ENCODE results near the gene OR11G2. TPM values are rescaled to one million over a fixed set of nuclear protein-coding genes. Genes with fewer than 3 reads are reported as not detected.
"Not testable (repeated sequence)": the region's sequence is repeated elsewhere in the genome, so short reads cannot be mapped to it uniquely, and the experiment has no call there.

OR11G2 gene
- polyA plus RNA-seq, 1 of the 3 experiments (the other 2 are of a cell fraction) = not detected

GRCh38 chr14:20164462-20164861 lies 26.2 kb upstream of the OR11G2 start:
- H2AFZ ChIP-seq (ENCODE audit: low read depth) = no peak overlapping the region
- H3K4me1 ChIP-seq (ENCODE audit: control insufficient read depth in 1 of 2, insufficient read depth in 2 of 2, low read depth in 1 of 2, low read length in 1 of 2) = no peaks in the 10 kb centered on the region
- ChIA-PET CTCF (no interaction called here), POLR2A (no interaction called here)
- no peak overlapping the region for H3K4me2 ChIP-seq
- H3K9ac ChIP-seq = no peak overlapping the region
- TF ChIP-seq, protein P1, sequence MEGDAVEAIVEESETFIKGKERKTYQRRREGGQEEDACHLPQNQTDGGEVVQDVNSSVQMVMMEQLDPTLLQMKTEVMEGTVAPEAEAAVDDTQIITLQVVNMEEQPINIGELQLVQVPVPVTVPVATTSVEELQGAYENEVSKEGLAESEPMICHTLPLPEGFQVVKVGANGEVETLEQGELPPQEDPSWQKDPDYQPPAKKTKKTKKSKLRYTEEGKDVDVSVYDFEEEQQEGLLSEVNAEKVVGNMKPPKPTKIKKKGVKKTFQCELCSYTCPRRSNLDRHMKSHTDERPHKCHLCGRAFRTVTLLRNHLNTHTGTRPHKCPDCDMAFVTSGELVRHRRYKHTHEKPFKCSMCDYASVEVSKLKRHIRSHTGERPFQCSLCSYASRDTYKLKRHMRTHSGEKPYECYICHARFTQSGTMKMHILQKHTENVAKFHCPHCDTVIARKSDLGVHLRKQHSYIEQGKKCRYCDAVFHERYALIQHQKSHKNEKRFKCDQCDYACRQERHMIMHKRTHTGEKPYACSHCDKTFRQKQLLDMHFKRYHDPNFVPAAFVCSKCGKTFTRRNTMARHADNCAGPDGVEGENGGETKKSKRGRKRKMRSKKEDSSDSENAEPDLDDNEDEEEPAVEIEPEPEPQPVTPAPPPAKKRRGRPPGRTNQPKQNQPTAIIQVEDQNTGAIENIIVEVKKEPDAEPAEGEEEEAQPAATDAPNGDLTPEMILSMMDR (IDR thresholded peaks at IDR 0.05) = no peak
- H4K20me1 ChIP-seq (ENCODE audit: insufficient read depth) = no peaks in the 10 kb centered on the region
- peaks cover 6% of the 10 kb centered on the region for H3F3A ChIP-seq (replicated peaks; ENCODE audit: insufficient read depth)
- H3K4me3 ChIP-seq (ENCODE audit: low read depth in 2 of 2, low read length in 1 of 2) = no peak overlapping the region
- peaks cover 15% of the 10 kb centered on the region; the same call in 1 of the 2 replicates for H3K9me3 ChIP-seq
- no peaks in the 10 kb centered on the region for H3K27me3 ChIP-seq (ENCODE audit: insufficient read depth)
- H3K79me2 ChIP-seq (ENCODE audit: insufficient read depth) = no peaks in the 10 kb centered on the region
- H3K9me2 ChIP-seq = no peaks in the 10 kb centered on the region
- DNase-seq = no peak
- H3K27ac ChIP-seq (ENCODE audit: low read depth in 2 of 2, low read length in 1 of 2) = no peak overlapping the region
- no peaks in the 10 kb centered on the region for H3K36me3 ChIP-seq (replicated peaks in 1 of 2; ENCODE audit: control insufficient read depth in 1 of 2, insufficient read depth in 2 of 2, low read length in 1 of 2)

DNA sequence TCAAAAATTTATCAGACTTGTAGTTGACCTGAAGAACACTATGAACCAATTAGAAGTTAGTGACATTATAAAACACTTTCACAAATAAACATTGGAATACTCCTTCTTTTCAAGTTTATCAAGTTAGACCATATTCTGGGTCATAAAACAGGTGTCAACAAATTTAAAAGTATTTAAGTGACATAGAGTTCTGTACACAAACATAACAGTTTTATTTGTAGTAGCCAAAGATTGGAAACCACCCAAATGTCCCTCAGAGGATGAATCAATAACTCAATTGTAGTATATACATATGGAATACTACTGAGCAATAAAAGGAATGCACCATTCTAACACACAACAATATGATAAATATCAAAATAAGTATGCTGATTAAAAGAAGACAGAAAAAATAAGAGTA lies 23.6 kb upstream of the OR11G2 start:
- ChIA-PET CTCF (no interaction called here), POLR2A (no interaction called here)
- Histone ChIP-seq H3F3A (replicated peaks; ENCODE audit: insufficient read depth) (peaks cover 15% of the 10 kb centered on the region), H3K79me2 (ENCODE audit: insufficient read depth) (no peaks in the 10 kb centered on the region), H3K36me3 (replicated peaks in 1 of 2; ENCODE audit: control insufficient read depth in 1 of 2, insufficient read depth in 2 of 2, low read length in 1 of 2) (no peaks in the 10 kb centered on the region), H3K9ac (no peak overlapping the region), H4K20me1 (ENCODE audit: insufficient read depth) (no peaks in the 10 kb centered on the region), H3K4me2 (no peak overlapping the region), H3K9me2 (no peaks in the 10 kb centered on the region), H3K4me1 (ENCODE audit: control insufficient read depth in 1 of 2, insufficient read depth in 2 of 2, low read depth in 1 of 2, low read length in 1 of 2) (no peaks in the 10 kb centered on the region), H2AFZ (ENCODE audit: low read depth) (no peak overlapping the region), H3K27me3 (ENCODE audit: insufficient read depth) (no peaks in the 10 kb centered on the region), H3K27ac (ENCODE audit: low read depth in 2 of 2, low read length in 1 of 2) (no peak overlapping the region), H3K4me3 (ENCODE audit: low read depth in 2 of 2, low read length in 1 of 2) (no peak overlapping the region), H3K9me3 (peaks cover 15% of the 10 kb centered on the region; the same call in 1 of the 2 replicates)
- no peak for DNase-seq
- TF ChIP-seq USF1 (IDR thresholded peaks at IDR 0.05; ENCODE audit: borderline replicate concordance, low read depth) = no peak

- TF ChIP-seq NFIC (IDR thresholded peaks at IDR 0.05; ENCODE audit: borderline replicate concordance) (0 out of 2 replicates have a peak, but pooled peaks have one; percentile 59), RXRA (IDR thresholded peaks at IDR 0.05; ENCODE audit: borderline replicate concordance, low read depth) (0 out of 2 replicates have a peak, but pooled peaks have one; percentile 21), FOXM1 (IDR thresholded peaks at IDR 0.05; ENCODE audit: low read depth) (0 out of 2 replicates have a peak, but pooled peaks have one; percentile 14), TCF12 (IDR thresholded peaks at IDR 0.05) (peak; percentile 62), ZBTB33 (IDR thresholded peaks at IDR 0.05; ENCODE audit: borderline replicate concordance, low read depth) (peak; percentile 34; the same call in 1 of the 2 replicates), FOSL2 (IDR thresholded peaks at IDR 0.05; ENCODE audit: borderline replicate concordance, low read depth) (peak; percentile 88), EP300 (IDR thresholded peaks at IDR 0.05; ENCODE audit: borderline replicate concordance in 1 of 2, low read depth in 1 of 2, low read length in 1 of 2) (peak in 1 of 2 experiments; percentile 32; a peak in 1 of 4 replicates), TEAD4 (IDR thresholded peaks at IDR 0.05; ENCODE audit: borderline replicate concordance, insufficient read depth) (peak; percentile 37; the same call in 1 of the 2 replicates), MAX (IDR thresholded peaks at IDR 0.05; ENCODE audit: low read depth) (peak; percentile 46), JUND (IDR thresholded peaks at IDR 0.05) (peak; percentile 81), PBX3 (IDR thresholded peaks at IDR 0.05) (peak; percentile 50)
- H3K27me3 ChIP-seq (ENCODE audit: insufficient read depth); H3K79me2 ChIP-seq (ENCODE audit: insufficient read depth); CTCF ChIA-PET; H3K9ac ChIP-seq; DNase-seq; H3K4me1 ChIP-seq (ENCODE audit: control insufficient read depth in 1 of 2, insufficient read depth in 2 of 2, low read depth in 1 of 2, low read length in 1 of 2); H3K36me3 ChIP-seq (replicated peaks in 1 of 2; ENCODE audit: control insufficient read depth in 1 of 2, insufficient read depth in 2 of 2, low read length in 1 of 2); H3K9me2 ChIP-seq; POLR2A ChIA-PET; H3K9me3 ChIP-seq; H3K4me3 ChIP-seq (ENCODE audit: low read depth in 2 of 2, low read length in 1 of 2); H4K20me1 ChIP-seq (ENCODE audit: insufficient read depth): not testable (repeated sequence)
- Histone ChIP-seq H3K4me2 (0 out of 2 replicates have a peak overlapping the region, but pooled peaks have one; percentile 11), H3K27ac (ENCODE audit: low read depth in 2 of 2, low read length in 1 of 2) (peak overlapping the region in 1 of 2 experiments; percentile 66; a peak in 2 of 4 replicates), H3F3A (replicated peaks; ENCODE audit: insufficient read depth) (peaks cover 15% of the 10 kb centered on the region), H2AFZ (ENCODE audit: low read depth) (0 out of 2 replicates have a peak overlapping the region, but pooled peaks have one; percentile 21)
Observed at GRCh38 chr14:20169852-20170251, 20.8 kb upstream of the OR11G2 start.

Measured in SK-N-SH (cell line).